PC-3 (cell line): ENCODE measurements around the gene TBC1D9. TPM values are rescaled to one million over a fixed set of nuclear protein-coding genes. Genes with fewer than 3 reads are reported as not detected.

Source experiments
- ATAC-seq: fragments of 200-7000 bp; cut with Tn5 transposase; 2 replicates; pipeline ENCODE4 v1.9.1; 2020; ENCODE audit warnings: mild to moderate bottlenecking, moderate library complexity
- BruUV-seq: library from RNA; stranded (reverse); fragments of 400-500 nt; replicated peaks from 2 replicates; lab custom pipeline; 2021; lab: Mats Ljungman, UMichigan
- CTCF ChIA-PET: fragments of 300-600 bp; sonication (Branson Sonifier 250); formaldehyde crosslinking; loops from one replicate; lab custom pipeline; 2022; ENCODE audit warnings: antibody characterized with exemption; lab: Charles Lee
- POLR2A ChIA-PET: fragments of 300-600 bp; sonication (Branson Sonifier 250); formaldehyde crosslinking; loops from one replicate; lab custom pipeline; 2022; ENCODE audit warnings: antibody characterized with exemption; ENCODE audit not compliant: unreplicated experiment; lab: Charles Lee
- DNase-seq: peaks from one replicate; pipeline ENCODE4 v3.0.0-alpha.2; 2015
- H2AFZ ChIP-seq: fragments of 300-600 bp; sonication (generic); 2 replicates; pipeline ENCODE4 v1.6.0; 2016; ENCODE audit warnings: antibody characterized with exemption, low read length
- H3F3A ChIP-seq: fragments of 300-600 bp; sonication (generic); one replicate; pipeline ENCODE4 v1.6.0; 2017; ENCODE audit warnings: antibody characterized with exemption, low read length, control low read depth, mild to moderate bottlenecking; ENCODE audit not compliant: unreplicated experiment
- H3K27ac ChIP-seq: fragments of 300-600 bp; sonication (generic); 2 replicates; pipeline ENCODE4 v1.5.1; 2016; ENCODE audit warnings: mild to moderate bottlenecking, low read length
- H3K27me3 ChIP-seq: fragments of 300-600 bp; sonication (generic); 2 replicates; pipeline ENCODE4 v1.6.1; 2016; ENCODE audit warnings: low read length, mixed read lengths
- H3K36me3 ChIP-seq: fragments of 300-600 bp; sonication (generic); 2 replicates; pipeline ENCODE4 v1.6.1; 2016; ENCODE audit warnings: low read depth, mixed run types, low read length, mixed read lengths
- H3K4me1 ChIP-seq: fragments of 300-600 bp; sonication (generic); 2 replicates; pipeline ENCODE4 v1.5.1; 2016; ENCODE audit warnings: low read length; ENCODE audit not compliant: insufficient read depth
- H3K4me2 ChIP-seq: fragments of 300-600 bp; sonication (generic); 2 replicates; pipeline ENCODE4 v1.6.0; 2016; ENCODE audit warnings: low read length
- H3K4me3 ChIP-seq: fragments of 300-600 bp; sonication (generic); 2 replicates; pipeline ENCODE4 v1.5.1; 2016; ENCODE audit warnings: mild to moderate bottlenecking, low read length, mixed read lengths
- H3K79me2 ChIP-seq: fragments of 300-600 bp; sonication (generic); 2 replicates; pipeline ENCODE4 v1.6.1; 2017; ENCODE audit warnings: low read length, mixed read lengths
- H3K9ac ChIP-seq: fragments of 300-600 bp; sonication (generic); 2 replicates; pipeline ENCODE4 v1.6.0; 2016; ENCODE audit warnings: mild to moderate bottlenecking, low read length
- H3K9me2 ChIP-seq: fragments of 300-600 bp; sonication (generic); replicated peaks from 2 replicates; pipeline ENCODE4 v1.6.1; 2016; ENCODE audit warnings: mixed run types, low read length, mixed read lengths
- H3K9me3 ChIP-seq: fragments of 300-600 bp; sonication (generic); 2 replicates; pipeline ENCODE4 v1.6.1; 2016; ENCODE audit warnings: low read length, mixed read lengths
- H4K20me1 ChIP-seq: fragments of 300-600 bp; sonication (generic); 2 replicates; pipeline ENCODE4 v1.6.1; 2016; ENCODE audit warnings: low read length, mixed read lengths
- EZH2 ChIP-seq: fragments of 300-600 bp; sonication (generic); IDR thresholded peaks from one replicate; pipeline ENCODE4 v1.6.1; 2017; ENCODE audit warnings: antibody characterized with exemption, mild to moderate bottlenecking, low read length; ENCODE audit not compliant: unreplicated experiment
- EZH2phosphoT487 ChIP-seq: fragments of 300-600 bp; sonication (generic); IDR thresholded peaks from 2 replicates; pipeline ENCODE4 v1.6.1; 2018; ENCODE audit warnings: mild to moderate bottlenecking, antibody characterized with exemption, low read length, borderline replicate concordance
- intact Hi-C: fragments of 100-400 bp; cut with micrococcal nuclease; formaldehyde crosslinking; loops from 2 replicates; pipeline ENCODE4 v1.9.0; 2023
- total RNA-seq: library from RNA; depleted of rRNA; stranded (reverse); fragments of >200 nt; gene quantifications from 2 replicates; pipeline ENCODE4 v1.2.3, GENCODE V29; 2014
- TF ChIP-seq, protein P1 (sequence below): fragments of 300-600 bp; sonication (generic); conservative IDR thresholded peaks from 2 replicates; pipeline ENCODE4 v1.5.1; 2017; ENCODE audit warnings: antibody characterized with exemption, low read depth, mild to moderate bottlenecking, low read length

The TBC1D9 gene
- total RNA-seq, 1 experiment from 2014 or later = 11.2 TPM

- BruUV-seq = no TSS peak
- ATAC-seq = no peak
- no peaks in the 10 kb centered on the region for H4K20me1 ChIP-seq
- H3K79me2 ChIP-seq = no peaks in the 10 kb centered on the region
- no peaks in the 10 kb centered on the region for H3K4me1 ChIP-seq
- no peak for DNase-seq
- no peak overlapping the region for H3K4me2 ChIP-seq
- H3K9me2 ChIP-seq = no peaks in the 10 kb centered on the region
- ChIA-PET POLR2A (no interaction called here), CTCF (no interaction called here)
- TF ChIP-seq EZH2phosphoT487 = no peak
- TF ChIP-seq EZH2 = no peak
- TF ChIP-seq, protein P1, sequence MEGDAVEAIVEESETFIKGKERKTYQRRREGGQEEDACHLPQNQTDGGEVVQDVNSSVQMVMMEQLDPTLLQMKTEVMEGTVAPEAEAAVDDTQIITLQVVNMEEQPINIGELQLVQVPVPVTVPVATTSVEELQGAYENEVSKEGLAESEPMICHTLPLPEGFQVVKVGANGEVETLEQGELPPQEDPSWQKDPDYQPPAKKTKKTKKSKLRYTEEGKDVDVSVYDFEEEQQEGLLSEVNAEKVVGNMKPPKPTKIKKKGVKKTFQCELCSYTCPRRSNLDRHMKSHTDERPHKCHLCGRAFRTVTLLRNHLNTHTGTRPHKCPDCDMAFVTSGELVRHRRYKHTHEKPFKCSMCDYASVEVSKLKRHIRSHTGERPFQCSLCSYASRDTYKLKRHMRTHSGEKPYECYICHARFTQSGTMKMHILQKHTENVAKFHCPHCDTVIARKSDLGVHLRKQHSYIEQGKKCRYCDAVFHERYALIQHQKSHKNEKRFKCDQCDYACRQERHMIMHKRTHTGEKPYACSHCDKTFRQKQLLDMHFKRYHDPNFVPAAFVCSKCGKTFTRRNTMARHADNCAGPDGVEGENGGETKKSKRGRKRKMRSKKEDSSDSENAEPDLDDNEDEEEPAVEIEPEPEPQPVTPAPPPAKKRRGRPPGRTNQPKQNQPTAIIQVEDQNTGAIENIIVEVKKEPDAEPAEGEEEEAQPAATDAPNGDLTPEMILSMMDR = no peak
- no peak overlapping the region for H2AFZ ChIP-seq
- intact Hi-C loops = no loop called here
- no peak overlapping the region for H3K4me3 ChIP-seq
- no peaks in the 10 kb centered on the region for H3K9me3 ChIP-seq
- H3K36me3 ChIP-seq = no peaks in the 10 kb centered on the region
- no peaks in the 10 kb centered on the region for H3F3A ChIP-seq
- no peak overlapping the region for H3K27ac ChIP-seq
- no peak overlapping the region for H3K9ac ChIP-seq
- no peaks in the 10 kb centered on the region for H3K27me3 ChIP-seq
These were observed 18.8 kb upstream of the TBC1D9 start for GRCh38 chr4:140774956-140775355.

GRCh38 chr4:140774510-140774909, 18.3 kb upstream of the TBC1D9 start:
- Histone ChIP-seq H3K9ac (no peak overlapping the region), H3K4me3 (no peak overlapping the region), H3K9me2 (no peaks in the 10 kb centered on the region), H3K4me1 (no peaks in the 10 kb centered on the region), H3K36me3 (no peaks in the 10 kb centered on the region), H3K4me2 (no peak overlapping the region), H3F3A (no peaks in the 10 kb centered on the region), H2AFZ (no peak overlapping the region), H3K27ac (no peak overlapping the region), H4K20me1 (no peaks in the 10 kb centered on the region), H3K27me3 (no peaks in the 10 kb centered on the region), H3K9me3 (no peaks in the 10 kb centered on the region), H3K79me2 (no peaks in the 10 kb centered on the region)
- ChIA-PET POLR2A (no interaction called here), CTCF (no interaction called here)
- no TSS peak for BruUV-seq
- intact Hi-C loops = no loop called here
- TF ChIP-seq, protein P1 = no peak
- TF ChIP-seq EZH2phosphoT487 = no peak
- DNase-seq = no peak
- ATAC-seq = no peak

GRCh38 chr4:140769209-140769608, 13.0 kb upstream of the TBC1D9 start:
- no peak overlapping the region for H3K4me2 ChIP-seq
- no peaks in the 10 kb centered on the region for H3K27me3 ChIP-seq
- H3K9me2 ChIP-seq = no peaks in the 10 kb centered on the region
- no peak overlapping the region for H3K9ac ChIP-seq
- intact Hi-C loops = no loop called here
- TF ChIP-seq, protein P1 = no peak
- TF ChIP-seq EZH2phosphoT487 = no peak
- no peak for TF ChIP-seq EZH2
- H2AFZ ChIP-seq = no peak overlapping the region
- no TSS peak for BruUV-seq
- ChIA-PET CTCF (no interaction called here), POLR2A (no interaction called here)
- no peaks in the 10 kb centered on the region for H3K79me2 ChIP-seq
- no peaks in the 10 kb centered on the region for H3F3A ChIP-seq
- no peaks in the 10 kb centered on the region for H3K36me3 ChIP-seq
- H3K4me1 ChIP-seq = no peaks in the 10 kb centered on the region
- H3K9me3 ChIP-seq = no peaks in the 10 kb centered on the region
- DNase-seq (no peak), ATAC-seq (no peak)
- no peak overlapping the region for H3K27ac ChIP-seq
- H3K4me3 ChIP-seq = no peak overlapping the region
- no peaks in the 10 kb centered on the region for H4K20me1 ChIP-seq
